Stimulated activated CD4-positive, alpha-beta T cell treated with anti-CD3 and anti-CD28 coated beads, Interleukin-15, amount 100 ng/mL, for 24 hours (primary cell): ENCODE measurements around the gene THRAP3.
A peak's percentile ranks its signal among the peaks of the same experiment; 100 is the strongest.
"Not testable (repeated sequence)": the region's sequence is repeated elsewhere in the genome, so short reads cannot be mapped to it uniquely, and the experiment has no call there.

ENCODE experiments used
- DNase-seq: peaks from one replicate; pipeline ENCODE4 v3.0.0-alpha.2; 2020

The THRAP3 gene, protein sequence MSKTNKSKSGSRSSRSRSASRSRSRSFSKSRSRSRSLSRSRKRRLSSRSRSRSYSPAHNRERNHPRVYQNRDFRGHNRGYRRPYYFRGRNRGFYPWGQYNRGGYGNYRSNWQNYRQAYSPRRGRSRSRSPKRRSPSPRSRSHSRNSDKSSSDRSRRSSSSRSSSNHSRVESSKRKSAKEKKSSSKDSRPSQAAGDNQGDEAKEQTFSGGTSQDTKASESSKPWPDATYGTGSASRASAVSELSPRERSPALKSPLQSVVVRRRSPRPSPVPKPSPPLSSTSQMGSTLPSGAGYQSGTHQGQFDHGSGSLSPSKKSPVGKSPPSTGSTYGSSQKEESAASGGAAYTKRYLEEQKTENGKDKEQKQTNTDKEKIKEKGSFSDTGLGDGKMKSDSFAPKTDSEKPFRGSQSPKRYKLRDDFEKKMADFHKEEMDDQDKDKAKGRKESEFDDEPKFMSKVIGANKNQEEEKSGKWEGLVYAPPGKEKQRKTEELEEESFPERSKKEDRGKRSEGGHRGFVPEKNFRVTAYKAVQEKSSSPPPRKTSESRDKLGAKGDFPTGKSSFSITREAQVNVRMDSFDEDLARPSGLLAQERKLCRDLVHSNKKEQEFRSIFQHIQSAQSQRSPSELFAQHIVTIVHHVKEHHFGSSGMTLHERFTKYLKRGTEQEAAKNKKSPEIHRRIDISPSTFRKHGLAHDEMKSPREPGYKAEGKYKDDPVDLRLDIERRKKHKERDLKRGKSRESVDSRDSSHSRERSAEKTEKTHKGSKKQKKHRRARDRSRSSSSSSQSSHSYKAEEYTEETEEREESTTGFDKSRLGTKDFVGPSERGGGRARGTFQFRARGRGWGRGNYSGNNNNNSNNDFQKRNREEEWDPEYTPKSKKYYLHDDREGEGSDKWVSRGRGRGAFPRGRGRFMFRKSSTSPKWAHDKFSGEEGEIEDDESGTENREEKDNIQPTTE

GRCh38 chr1:36223996-36224536 is at the start of gene THRAP3:
Gene THRAP3, plus strand, starts transcription at chr1:36224443. Its CDS starts 58,121 bp downstream, at chr1:36282564.
- DNase-seq, result peak; percentile 100

GRCh38 chr1:36174713-36175112 is 49.5 kb upstream of the THRAP3 start:
- no peak for DNase-seq

DNA sequence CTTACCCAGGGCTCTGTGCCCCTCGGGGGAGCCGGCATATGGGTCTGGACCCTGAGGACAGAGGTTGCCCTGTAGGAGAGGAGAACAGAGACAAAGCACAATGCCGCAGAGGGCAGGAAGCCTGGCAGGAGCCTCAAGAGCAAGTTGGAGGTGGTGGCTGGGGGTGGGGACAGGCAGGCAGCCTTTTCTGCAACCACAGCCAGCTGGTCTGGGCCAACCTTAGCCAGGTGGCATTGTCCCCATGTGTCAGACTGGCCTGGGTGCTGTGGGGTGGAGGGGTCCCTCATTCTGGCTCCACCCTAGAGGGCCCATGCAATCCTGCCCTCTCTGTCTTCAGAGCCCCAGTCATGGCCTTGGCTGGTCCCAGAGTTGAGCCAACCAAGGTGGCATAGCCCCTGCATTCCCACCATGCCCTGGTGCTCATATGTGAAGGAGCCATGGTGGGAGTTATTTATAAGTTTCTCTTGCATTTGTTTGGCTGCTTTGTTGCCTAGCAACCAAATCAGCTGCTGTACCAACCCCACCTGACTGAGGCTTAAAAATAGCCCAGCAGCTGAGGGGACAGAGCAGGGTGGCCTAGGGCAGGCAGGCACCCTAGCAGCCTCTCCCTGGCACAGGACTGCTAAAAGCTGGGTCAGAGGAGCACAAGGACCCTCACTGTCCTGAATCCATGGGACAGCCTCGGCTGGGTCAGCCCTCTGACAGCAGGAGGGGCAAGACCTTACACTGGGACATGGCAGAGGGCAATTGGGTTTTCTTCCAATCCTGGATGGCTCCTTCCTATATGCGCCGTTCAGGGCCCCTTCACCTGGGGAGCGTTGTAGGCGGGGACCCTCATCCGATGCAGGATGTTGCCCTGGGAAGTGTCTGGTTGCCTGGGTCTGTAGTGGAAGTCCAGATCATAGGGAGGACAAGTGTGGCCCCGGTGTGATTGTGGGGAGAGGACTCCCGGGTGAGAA is 48.8 kb upstream of the THRAP3 start:
- DNase-seq, result no peak

GRCh38 chr1:36176106-36176949 is 47.9 kb upstream of the THRAP3 start:
- no peak for DNase-seq

DNA sequence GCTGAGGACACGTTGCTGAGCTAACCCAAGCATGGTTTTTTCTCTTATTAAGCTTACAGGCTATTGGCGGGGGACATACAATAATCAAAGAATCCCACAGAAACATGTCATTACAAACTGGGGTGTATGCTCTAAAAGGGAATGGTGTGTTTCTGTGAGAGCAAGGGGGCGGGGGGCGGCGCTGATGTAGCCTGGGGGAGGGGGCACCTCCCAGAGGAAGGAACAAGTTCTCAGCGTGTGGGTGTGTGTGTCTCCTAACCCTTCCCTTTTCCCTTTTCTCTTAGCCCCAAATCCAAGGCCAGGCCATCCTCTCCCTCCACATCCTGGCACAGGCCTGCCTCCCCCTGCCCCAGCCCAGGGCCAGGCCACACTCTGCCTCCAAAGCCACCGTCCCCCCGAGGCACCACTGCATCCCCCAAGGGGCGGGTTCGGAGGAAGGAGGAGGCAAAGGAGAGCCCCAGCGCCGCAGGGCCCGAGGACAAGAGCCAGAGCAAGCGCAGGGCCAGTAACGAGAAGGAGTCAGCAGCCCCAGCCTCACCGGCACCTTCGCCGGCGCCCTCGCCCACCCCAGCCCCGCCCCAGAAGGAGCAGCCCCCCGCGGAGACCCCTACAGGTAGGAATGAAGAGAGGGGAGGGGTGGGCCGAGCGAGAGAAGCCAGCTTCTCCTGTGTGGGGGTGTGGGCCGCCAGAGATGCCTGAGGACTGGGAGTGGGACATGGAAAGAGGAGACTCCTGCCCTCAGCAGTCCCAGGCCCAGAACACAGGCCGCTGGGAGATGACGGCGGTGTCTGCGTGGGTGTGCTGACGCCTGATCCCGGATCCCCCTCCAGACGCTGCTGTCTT is 46.4 kb upstream of the THRAP3 start:
- DNase-seq, result no peak

- no peak for DNase-seq
Observed at GRCh38 chr1:36178471-36179219, 45.6 kb upstream of the THRAP3 start.

- no peak for DNase-seq
Observed at GRCh38 chr1:36179220-36179600, 45.0 kb upstream of the THRAP3 start.

GRCh38 chr1:36182734-36183133 is 41.5 kb upstream of the THRAP3 start:
- no peak for DNase-seq

DNA sequence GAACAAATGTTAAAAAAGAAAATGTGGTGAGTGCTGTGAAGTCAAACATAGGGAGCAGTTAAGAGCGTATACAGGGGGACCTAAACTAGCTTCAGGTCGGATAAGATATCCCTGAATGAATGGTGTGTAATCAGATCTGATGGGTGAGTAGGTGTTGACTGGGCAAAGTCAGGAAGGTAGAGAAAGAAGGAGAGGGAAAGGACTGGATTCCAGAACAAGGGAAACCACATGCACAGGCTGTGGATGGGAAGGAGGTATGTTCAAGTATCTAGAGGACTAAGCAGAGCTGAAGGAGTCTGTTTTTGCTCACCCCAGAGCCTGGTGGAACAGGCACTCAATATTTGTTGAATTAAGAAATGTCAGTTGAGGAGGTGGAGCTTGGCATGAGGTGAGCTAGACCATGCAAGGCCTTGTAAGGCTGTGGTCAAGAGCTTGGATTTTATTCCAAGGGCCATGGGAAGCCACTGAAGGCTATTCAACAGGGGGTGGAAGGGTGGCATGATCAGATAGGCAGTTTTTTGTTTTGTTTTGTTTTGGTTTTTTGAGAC is 40.9 kb upstream of the THRAP3 start:
- DNase-seq, result no peak

DNA sequence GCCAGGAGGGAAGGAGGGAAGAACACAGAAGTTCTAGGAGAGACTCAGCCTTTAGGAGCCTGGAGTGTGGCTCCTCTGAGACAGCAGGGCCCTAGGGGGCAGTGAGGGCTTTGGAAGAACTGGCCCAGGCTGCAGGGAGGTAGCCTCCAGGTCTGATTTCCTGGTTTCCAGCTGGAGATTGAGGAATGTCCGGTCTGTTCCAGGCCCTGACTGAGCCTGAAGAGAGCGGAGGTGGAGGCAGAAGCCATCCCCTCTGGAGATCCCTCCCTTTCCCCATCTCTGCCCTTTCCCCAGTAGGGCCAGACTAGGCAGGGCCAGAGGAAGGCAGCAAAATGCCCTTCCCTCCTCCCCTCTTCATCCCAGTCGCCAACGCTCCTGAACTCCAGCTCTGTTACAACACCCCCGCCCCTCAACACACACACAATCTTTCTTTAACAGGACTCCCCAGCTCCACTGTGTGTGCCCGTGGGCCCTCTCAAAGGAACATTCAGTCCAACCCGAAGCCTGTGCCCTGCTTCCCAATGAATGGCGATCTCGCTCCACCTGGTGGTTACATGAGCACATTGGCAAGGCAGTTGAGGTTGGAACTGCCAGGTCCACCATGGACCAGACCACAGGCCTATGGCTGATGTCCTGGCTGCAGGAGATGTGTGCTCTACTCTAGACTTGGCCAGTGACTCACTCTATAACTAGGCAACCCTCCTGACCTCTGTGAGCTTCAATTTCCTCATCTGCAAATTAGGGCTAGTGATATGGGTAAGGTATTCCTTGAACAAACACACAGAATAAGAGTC is 36.2 kb upstream of the THRAP3 start:
- peak; percentile 83 for DNase-seq

- not testable (repeated sequence) for DNase-seq
Observed at GRCh38 chr1:36196805-36197204, 27.4 kb upstream of the THRAP3 start.

DNA sequence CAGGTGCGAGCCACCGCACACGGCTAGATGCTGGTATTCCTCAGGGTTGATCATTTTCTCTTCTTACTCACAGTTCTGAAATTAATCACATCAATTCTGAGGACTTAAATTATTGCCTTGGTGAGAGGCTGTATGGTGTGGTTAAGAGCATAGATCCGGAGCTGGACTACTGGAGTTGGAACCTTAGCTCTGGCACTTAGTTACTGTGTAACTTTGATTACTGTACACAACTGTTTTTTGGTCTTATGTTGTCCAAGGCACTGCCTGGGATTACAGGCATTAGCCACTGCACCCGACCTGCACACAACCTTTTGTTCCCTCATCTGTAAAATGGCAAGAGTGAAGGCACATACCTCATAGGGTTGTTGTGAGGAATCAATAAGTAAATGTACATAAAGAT is 25.6 kb upstream of the THRAP3 start:
- no peak for DNase-seq

DNA sequence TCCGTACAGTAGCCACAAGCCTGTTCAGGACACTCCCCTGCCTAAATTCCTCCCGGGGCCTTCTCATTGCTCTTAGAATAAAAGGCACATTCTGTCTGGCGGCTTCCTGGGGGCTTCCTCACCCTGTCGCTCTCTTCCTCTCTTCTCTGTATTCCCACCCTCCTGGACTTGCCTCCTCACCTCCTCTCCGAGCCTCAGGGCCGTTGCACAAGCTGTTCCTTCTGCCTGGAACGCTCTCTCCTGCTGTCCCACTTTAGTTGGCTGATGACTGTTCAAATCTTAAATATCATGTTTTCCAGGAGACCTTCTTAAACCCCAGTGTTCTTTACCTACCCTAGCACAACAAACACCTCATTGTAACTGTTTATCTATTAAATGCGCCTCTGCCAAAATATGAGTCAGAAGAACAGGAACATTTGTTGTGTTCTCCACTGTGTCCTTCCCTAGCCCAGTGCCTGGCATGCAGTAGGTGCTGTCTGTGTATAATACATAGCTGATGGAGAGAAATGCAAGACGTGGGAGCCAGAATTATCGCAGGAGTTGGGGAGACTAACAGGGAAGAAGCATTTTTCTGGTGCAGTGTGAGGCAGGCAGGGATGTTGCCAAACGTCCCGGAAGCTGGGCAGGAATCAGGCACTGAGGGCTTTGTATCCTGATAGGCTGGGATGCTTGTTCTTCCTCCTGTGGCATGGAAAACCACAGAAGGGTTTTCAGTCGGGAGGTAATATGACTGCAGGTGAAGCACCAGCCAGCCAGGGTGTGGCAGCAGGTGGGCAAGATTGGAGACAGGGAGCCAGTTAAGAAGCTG is 24.1 kb upstream of the THRAP3 start:
- no peak for DNase-seq

- DNase-seq, result no peak
Observed at GRCh38 chr1:36203027-36203553, 21.2 kb upstream of the THRAP3 start.

- DNase-seq, result no peak
Observed at GRCh38 chr1:36203554-36204346, 20.5 kb upstream of the THRAP3 start.

DNA sequence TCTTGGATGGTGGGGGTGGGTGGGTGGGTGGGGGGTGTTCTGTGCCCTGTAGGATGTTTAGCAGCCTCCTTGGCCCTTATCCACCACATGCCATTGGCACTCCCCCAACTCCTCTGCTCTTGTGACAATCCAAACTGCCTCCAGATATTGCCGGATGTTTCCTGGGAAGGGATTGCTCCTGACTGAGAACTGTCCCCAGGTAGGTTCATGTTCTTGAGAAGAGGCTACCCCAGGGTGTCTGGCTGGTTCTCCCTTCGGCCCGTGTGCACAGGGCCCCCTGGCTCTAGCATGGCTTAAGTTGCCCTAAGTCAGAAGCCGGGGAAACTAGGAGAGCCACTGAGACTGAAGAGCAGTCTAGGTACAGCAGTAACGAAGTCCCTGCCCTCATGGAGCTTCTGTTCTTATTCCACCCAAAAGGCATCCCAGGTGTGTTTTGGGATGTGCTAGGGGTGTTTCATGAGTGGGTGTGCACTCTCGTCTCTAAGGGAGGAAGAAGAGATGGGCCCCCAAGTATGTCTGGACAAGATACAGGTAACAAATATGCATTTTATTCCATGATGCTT is 19.8 kb upstream of the THRAP3 start:
- DNase-seq, result no peak
